ENCODE measurements around the gene ENO4. TPM values are rescaled to one million over a fixed set of nuclear protein-coding genes. Genes with fewer than 3 reads are reported as not detected.
A peak's percentile ranks its signal among the peaks of the same experiment; 100 is the strongest.

ENO4 gene
- total and polyA plus RNA-seq, 5 donors from 2014 or later: not detected

- no peaks in the 10 kb centered on the region for H3K4me1 ChIP-seq (ENCODE audit: control insufficient read depth, insufficient read depth, low read length, poor library complexity, severe bottlenecking)
- H3K4me3 ChIP-seq (ENCODE audit: low read depth, low read length): no peak overlapping the region
- ATAC-seq (ENCODE audit: low read depth in 2 of 2): no peak
- H3K27me3 ChIP-seq (ENCODE audit: control insufficient read depth, insufficient read depth, low read length): peaks cover 1% of the 10 kb centered on the region
- H3K36me3 ChIP-seq (ENCODE audit: control insufficient read depth, insufficient read depth, low read length): no peaks in the 10 kb centered on the region
- no peak overlapping the region for H3K27ac Mint-ChIP-seq
- peaks cover 4% of the 10 kb centered on the region for H3K27me3 Mint-ChIP-seq
- H3K36me3 Mint-ChIP-seq: no peaks in the 10 kb centered on the region
- no peaks in the 10 kb centered on the region for H3K9me3 ChIP-seq (ENCODE audit: control insufficient read depth in 2 of 2, low read length in 2 of 2)
- no peak for DNase-seq
- no peaks in the 10 kb centered on the region for H3K4me1 Mint-ChIP-seq
- no peak overlapping the region for H3K27ac ChIP-seq (ENCODE audit: insufficient read depth, low read length, poor library complexity, severe bottlenecking)
- H3K9me3 Mint-ChIP-seq: peaks cover 0 to 2% (median 0%) of the 10 kb centered on the region in 7 donors
- H3K4me3 Mint-ChIP-seq: no peak overlapping the region
These were observed 26.6 kb downstream of the ENO4 start for GRCh38 chr10:116875897-116876296.

- H3K9me3 Mint-ChIP-seq: peaks cover 0 to 1% (median 0%) of the 10 kb centered on the region in 7 donors
- no peak for DNase-seq
- no peak overlapping the region for H3K27ac Mint-ChIP-seq
- ATAC-seq (ENCODE audit: low read depth in 2 of 2): no peak
- H3K36me3 Mint-ChIP-seq: no peaks in the 10 kb centered on the region
- H3K4me1 Mint-ChIP-seq: no peaks in the 10 kb centered on the region
- Histone ChIP-seq H3K27ac (ENCODE audit: insufficient read depth, low read length, poor library complexity, severe bottlenecking) (no peak overlapping the region), H3K36me3 (ENCODE audit: control insufficient read depth, insufficient read depth, low read length) (no peaks in the 10 kb centered on the region), H3K4me1 (ENCODE audit: control insufficient read depth, insufficient read depth, low read length, poor library complexity, severe bottlenecking) (no peaks in the 10 kb centered on the region), H3K27me3 (ENCODE audit: control insufficient read depth, insufficient read depth, low read length) (peaks cover 1% of the 10 kb centered on the region), H3K9me3 (ENCODE audit: control insufficient read depth in 2 of 2, low read length in 2 of 2) (no peaks in the 10 kb centered on the region), H3K4me3 (ENCODE audit: low read depth, low read length) (no peak overlapping the region)
- peaks cover 4% of the 10 kb centered on the region for H3K27me3 Mint-ChIP-seq
- no peak overlapping the region for H3K4me3 Mint-ChIP-seq
These were observed 28.1 kb downstream of the ENO4 start for GRCh38 chr10:116877391-116877790.

GRCh38 chr10:116878123-116878522 lies 28.8 kb downstream of the ENO4 start:
- Mint-ChIP-seq H3K27ac (peak overlapping the region in 1 of 3 donors; percentile 11), H3K36me3 (no peaks in the 10 kb centered on the region), H3K27me3 (peaks cover 2% of the 10 kb centered on the region), H3K4me3 (no peak overlapping the region), H3K4me1 (no peaks in the 10 kb centered on the region), H3K9me3 (no peaks in the 10 kb centered on the region)
- peaks cover 1% of the 10 kb centered on the region for H3K27me3 ChIP-seq (ENCODE audit: control insufficient read depth, insufficient read depth, low read length)
- no peaks in the 10 kb centered on the region for H3K9me3 ChIP-seq (ENCODE audit: control insufficient read depth in 2 of 2, low read length in 2 of 2)
- H3K4me1 ChIP-seq (ENCODE audit: control insufficient read depth, insufficient read depth, low read length, poor library complexity, severe bottlenecking): no peaks in the 10 kb centered on the region
- H3K36me3 ChIP-seq (ENCODE audit: control insufficient read depth, insufficient read depth, low read length): no peaks in the 10 kb centered on the region
- no peak overlapping the region for H3K27ac ChIP-seq (ENCODE audit: insufficient read depth, low read length, poor library complexity, severe bottlenecking)
- ATAC-seq (ENCODE audit: low read depth in 2 of 2) (no peak), DNase-seq (no peak)
- no peak overlapping the region for H3K4me3 ChIP-seq (ENCODE audit: low read depth, low read length)

GRCh38 chr10:116879817-116880216 lies 30.5 kb downstream of the ENO4 start:
- Mint-ChIP-seq H3K4me3 (no peak overlapping the region), H3K4me1 (no peaks in the 10 kb centered on the region), H3K9me3 (no peaks in the 10 kb centered on the region), H3K36me3 (no peaks in the 10 kb centered on the region), H3K27ac (no peak overlapping the region), H3K27me3 (peaks cover under 1% of the 10 kb centered on the region)
- peaks cover 1% of the 10 kb centered on the region for H3K27me3 ChIP-seq (ENCODE audit: control insufficient read depth, insufficient read depth, low read length)
- H3K4me1 ChIP-seq (ENCODE audit: control insufficient read depth, insufficient read depth, low read length, poor library complexity, severe bottlenecking): no peaks in the 10 kb centered on the region
- no peaks in the 10 kb centered on the region for H3K36me3 ChIP-seq (ENCODE audit: control insufficient read depth, insufficient read depth, low read length)
- no peaks in the 10 kb centered on the region for H3K9me3 ChIP-seq (ENCODE audit: control insufficient read depth in 2 of 2, low read length in 2 of 2)
- no peak overlapping the region for H3K4me3 ChIP-seq (ENCODE audit: low read depth, low read length)
- no peak overlapping the region for H3K27ac ChIP-seq (ENCODE audit: insufficient read depth, low read length, poor library complexity, severe bottlenecking)
- DNase-seq (no peak), ATAC-seq (ENCODE audit: low read depth in 2 of 2) (no peak)

- peaks cover 5% of the 10 kb centered on the region for H3K27me3 Mint-ChIP-seq
These were observed 31.6 kb downstream of the ENO4 start for GRCh38 chr10:116880716-116881482.

GRCh38 chr10:116882639-116883038 lies 33.3 kb downstream of the ENO4 start:
- no peaks in the 10 kb centered on the region for H3K36me3 Mint-ChIP-seq
- no peak overlapping the region for H3K4me3 Mint-ChIP-seq
- no peak overlapping the region for H3K4me3 ChIP-seq (ENCODE audit: low read depth, low read length)
- H3K27me3 ChIP-seq (ENCODE audit: control insufficient read depth, insufficient read depth, low read length): no peaks in the 10 kb centered on the region
- ATAC-seq (ENCODE audit: low read depth in 2 of 2) (no peak), DNase-seq (no peak)
- no peak overlapping the region for H3K27ac ChIP-seq (ENCODE audit: insufficient read depth, low read length, poor library complexity, severe bottlenecking)
- no peak overlapping the region for H3K27ac Mint-ChIP-seq
- H3K4me1 Mint-ChIP-seq: no peaks in the 10 kb centered on the region
- H3K27me3 Mint-ChIP-seq: peaks cover 5% of the 10 kb centered on the region
- H3K9me3 Mint-ChIP-seq: peaks cover 0 to 2% (median 0%) of the 10 kb centered on the region in 7 donors
- H3K9me3 ChIP-seq (ENCODE audit: control insufficient read depth in 2 of 2, low read length in 2 of 2): no peaks in the 10 kb centered on the region
- H3K36me3 ChIP-seq (ENCODE audit: control insufficient read depth, insufficient read depth, low read length): no peaks in the 10 kb centered on the region
- H3K4me1 ChIP-seq (ENCODE audit: control insufficient read depth, insufficient read depth, low read length, poor library complexity, severe bottlenecking): no peaks in the 10 kb centered on the region

More at GRCh38 chr10:116880716-116881482, 31.6 kb downstream of the ENO4 start:
- no peaks in the 10 kb centered on the region for H3K4me1 ChIP-seq (ENCODE audit: control insufficient read depth, insufficient read depth, low read length, poor library complexity, severe bottlenecking)
- Mint-ChIP-seq H3K27ac (no peak overlapping the region), H3K36me3 (no peaks in the 10 kb centered on the region), H3K4me3 (no peak overlapping the region), H3K9me3 (peaks cover 0 to 2% (median 0%) of the 10 kb centered on the region in 7 donors), H3K4me1 (no peaks in the 10 kb centered on the region)
- ATAC-seq (ENCODE audit: low read depth in 2 of 2) (no peak), DNase-seq (no peak)
- H3K9me3 ChIP-seq (ENCODE audit: control insufficient read depth in 2 of 2, low read length in 2 of 2): no peaks in the 10 kb centered on the region
- H3K4me3 ChIP-seq (ENCODE audit: low read depth, low read length): no peak overlapping the region
- H3K27ac ChIP-seq (ENCODE audit: insufficient read depth, low read length, poor library complexity, severe bottlenecking): no peak overlapping the region
- no peaks in the 10 kb centered on the region for H3K27me3 ChIP-seq (ENCODE audit: control insufficient read depth, insufficient read depth, low read length)
- H3K36me3 ChIP-seq (ENCODE audit: control insufficient read depth, insufficient read depth, low read length): no peaks in the 10 kb centered on the region

GRCh38 chr10:116886772-116887171 lies 37.5 kb downstream of the ENO4 start:
- Histone ChIP-seq H3K36me3 (ENCODE audit: control insufficient read depth, insufficient read depth, low read length) (no peaks in the 10 kb centered on the region), H3K4me1 (ENCODE audit: control insufficient read depth, insufficient read depth, low read length, poor library complexity, severe bottlenecking) (no peaks in the 10 kb centered on the region), H3K27ac (ENCODE audit: insufficient read depth, low read length, poor library complexity, severe bottlenecking) (no peak overlapping the region), H3K4me3 (ENCODE audit: low read depth, low read length) (no peak overlapping the region), H3K9me3 (ENCODE audit: control insufficient read depth in 2 of 2, low read length in 2 of 2) (no peaks in the 10 kb centered on the region), H3K27me3 (ENCODE audit: control insufficient read depth, insufficient read depth, low read length) (no peaks in the 10 kb centered on the region)
- Mint-ChIP-seq H3K9me3 (peaks cover 0 to 2% (median 0%) of the 10 kb centered on the region in 7 donors), H3K4me1 (no peaks in the 10 kb centered on the region), H3K27me3 (peaks cover 10% of the 10 kb centered on the region), H3K4me3 (no peak overlapping the region), H3K36me3 (no peaks in the 10 kb centered on the region), H3K27ac (no peak overlapping the region)
- DNase-seq: no peak
- no peak for ATAC-seq (ENCODE audit: low read depth in 2 of 2)
